GM04503 (cell line): ENCODE results near the gene KBTBD4.

Experiments used
- DNase-seq: peaks from one replicate; pipeline ENCODE4 v3.0.0-alpha.2; 2012; ENCODE audit warnings: low read depth

KBTBD4 gene

GRCh38 chr11:47524291-47524874, 54.4 kb downstream of the KBTBD4 start:
- no peak for DNase-seq

- DNase-seq = peak; percentile 47
These were observed 55.1 kb downstream of the KBTBD4 start for GRCh38 chr11:47523490-47524225.
